Right lobe of liver (tissue), 6 donors: Measurements from ENCODE around the gene SRC. TPM values are rescaled to one million over a fixed set of nuclear protein-coding genes. Genes with fewer than 3 reads are reported as not detected.

ENCODE experiments used
- ATAC-seq, 4 donors: fragments of 200-7000 bp; cut with Tn5 transposase; one replicate each; pipeline ENCODE4 v1.9.1; 2020; ENCODE audit warnings: mild to moderate bottlenecking in 4 of 4, moderate library complexity in 4 of 4
- DNase-seq, 3 donors: peaks; one replicate each; pipeline ENCODE4 v3.0.0-alpha.2; 2020
- H3K27ac ChIP-seq, 3 donors: fragments of 200-600 bp; one replicate each; pipeline ENCODE4 v1.8.0; 2022
- H3K27me3 ChIP-seq, 2 donors: fragments of 200-600 bp; one replicate each; pipeline ENCODE4 v1.8.0; 2022
- H3K36me3 ChIP-seq, 4 donors: fragments of 200-600 bp; sonication (generic) in 1 of 4; one replicate each; pipeline versions ENCODE4 v1.5.1 to v1.8.0; 2017 to 2022; ENCODE audit warnings: control low read depth in 1 of 4
- H3K4me1 ChIP-seq, 4 donors: fragments of 200-600 bp; sonication (generic) in 1 of 4; one replicate each; pipeline versions ENCODE4 v1.5.1 to v1.8.0; 2017 to 2022; ENCODE audit warnings: control low read depth in 1 of 4
- H3K4me3 ChIP-seq, 3 donors: fragments of 200-600 bp; one replicate each; pipeline ENCODE4 v1.8.0; 2022
- H3K9me3 ChIP-seq, 4 donors: fragments of 200-600 bp; sonication (generic) in 1 of 4; one replicate each; pipeline versions ENCODE4 v1.5.1 to v1.8.0; 2017 to 2022; ENCODE audit warnings: control low read depth in 1 of 4
- CTCF ChIP-seq, 4 donors: fragments of 200-600 bp in 3 of 4; fragments of 450-650 bp in 1 of 4; IDR thresholded peaks; one replicate each; pipeline versions ENCODE4 v1.5.1 to v1.8.0; 2016 to 2022; ENCODE audit warnings: antibody characterized with exemption in 4 of 4, mild to moderate bottlenecking in 2 of 4
- POLR2A ChIP-seq: fragments of 450-650 bp; IDR thresholded peaks from one replicate; pipeline ENCODE4 v1.6.1; 2017; ENCODE audit warnings: antibody characterized with exemption, mild to moderate bottlenecking
- WGBS: methylation state at CpG from one replicate; pipeline ENCODE4 v1.1.6; 2018; ENCODE audit warnings: low coverage, low lambda C conversion rate; ENCODE audit not compliant: insufficient coverage; ENCODE audit errors: missing lambda C conversion rate; 5-methylcytosine and 5-hydroxymethylcytosine counted together
- intact Hi-C, 2 donors: fragments of 100-400 bp; cut with DNase I; formaldehyde crosslinking; loops; one replicate each; pipeline versions ENCODE4 v1.11.2 to v1.14.1; 2022
- total RNA-seq, 6 experiments: library from RNA; depleted of rRNA in 2 of 6; stranded (reverse); fragments of >200 nt in 2 of 6; fragmentation: NEBNext Ultra II Directional in 3 of 6; extraction: Animal tissue kit (Norgen Biotek cat#: 25700) in 3 of 6; gene quantifications; one replicate each; pipeline versions ENCODE4 v1.1.0 to v1.2.4, GENCODE V29; 2016 to 2023
- donor health status: DM: no; HTN: yes; CAD: no.
- donor health status: DM: no; HTN: no; CAD: no.
- donor health status: DM: no; HTN: no; CAD: no.
- donor health status: DM: no; HTN: yes; CAD: no.
- donor health status: DM: no; HTN: yes; CAD: no.

The SRC gene
- total RNA-seq, 6 experiments from 2014 or later, result 3.1 to 17.3 (median 11.2) TPM

GRCh38 chr20:37362821-37363220 is 16.9 kb downstream of the SRC start:
- ATAC-seq (no peak), DNase-seq (no peak)
- Histone ChIP-seq H3K9me3 (no peaks in the 10 kb centered on the region), H3K27me3 (no peaks in the 10 kb centered on the region), H3K27ac (no peak overlapping the region), H3K4me1 (no peaks in the 10 kb centered on the region), H3K4me3 (no peak overlapping the region), H3K36me3 (no peaks in the 10 kb centered on the region)
- TF ChIP-seq POLR2A (no peak), CTCF (IDR thresholded peaks at IDR 0.05) (no peak)
- intact Hi-C loops, result no loop called here
- WGBS, result 100% methylated on average over 1 of the region's 9 CpGs

GRCh38 chr20:37363221-37364012 is 17.5 kb downstream of the SRC start:
- no peak for ATAC-seq
- Histone ChIP-seq H3K27me3 (no peaks in the 10 kb centered on the region), H3K36me3 (no peaks in the 10 kb centered on the region), H3K4me1 (no peaks in the 10 kb centered on the region), H3K27ac (no peak overlapping the region), H3K4me3 (no peak overlapping the region), H3K9me3 (no peaks in the 10 kb centered on the region)
- WGBS, result 71% methylated on average over 2 of the region's 24 CpGs
- intact Hi-C loops, result no loop called here
- TF ChIP-seq CTCF (IDR thresholded peaks at IDR 0.05) (no peak), POLR2A (no peak)
- peak in 2 of 3 donors; percentile 43 to 47 for DNase-seq

- H3K4me1 ChIP-seq, result no peaks in the 10 kb centered on the region
- no peak for ATAC-seq
- H3K36me3 ChIP-seq, result no peaks in the 10 kb centered on the region
- H3K4me3 ChIP-seq, result no peak overlapping the region
- no peaks in the 10 kb centered on the region for H3K9me3 ChIP-seq
- 100% methylated on average over 4 of the region's 21 CpGs for WGBS
- intact Hi-C loops, result no loop called here
- H3K27me3 ChIP-seq, result no peaks in the 10 kb centered on the region
- peak in 2 of 3 donors; percentile 36 to 38 for DNase-seq
- TF ChIP-seq POLR2A, result no peak
- no peak for TF ChIP-seq CTCF (IDR thresholded peaks at IDR 0.05)
- H3K27ac ChIP-seq, result no peak overlapping the region
These were observed 18.3 kb downstream of the SRC start for GRCh38 chr20:37364013-37364926.

GRCh38 chr20:37364927-37365272 is 19.0 kb downstream of the SRC start:
- Histone ChIP-seq H3K4me3 (no peak overlapping the region), H3K27me3 (no peaks in the 10 kb centered on the region), H3K4me1 (no peaks in the 10 kb centered on the region), H3K27ac (no peak overlapping the region), H3K9me3 (no peaks in the 10 kb centered on the region), H3K36me3 (no peaks in the 10 kb centered on the region)
- WGBS, result 60% methylated on average over 1 of the region's 3 CpGs
- intact Hi-C loops, result no loop called here
- peak in 1 of 3 donors; percentile 11 for DNase-seq
- TF ChIP-seq POLR2A (no peak), CTCF (IDR thresholded peaks at IDR 0.05) (no peak)
- no peak for ATAC-seq
